Spleen (tissue), 7 donors: Measurements from ENCODE around the gene PPP2R3B.

Experiments used
- CTCF ChIP-seq, 11 experiments: fragments of 200-600 bp in 7 of 11; fragments of 450-650 bp in 4 of 11; sonication (generic) in 4 of 11; IDR thresholded peaks in 8 of 11; conservative IDR thresholded peaks in 3 of 11; 1 replicate in 7 of 11; 2 replicates in 4 of 11; pipeline versions ENCODE4 v1.4.0 to v1.8.0; 2016 to 2021; ENCODE audit warnings: antibody characterized with exemption in 11 of 11, inconsistent platforms in 4 of 11, mild to moderate bottlenecking in 1 of 11
- POLR2A ChIP-seq, 3 donors: fragments of 450-650 bp; IDR thresholded peaks; one replicate each; pipeline ENCODE4 v1.5.1; 2017; ENCODE audit warnings: antibody characterized with exemption in 3 of 3, mild to moderate bottlenecking in 1 of 3
- POLR2AphosphoS5 ChIP-seq, 3 donors: sonication (generic); formaldehyde crosslinking; IDR thresholded peaks; one replicate each; pipeline ENCODE4 v1.5.1; 2017; ENCODE audit warnings: antibody characterized with exemption in 3 of 3
- donor health status: DM: no; HTN: no; CAD: no; lungs with moderate emphysema.
- donor health status: DM: no; HTN: no; CAD: no.
- donor health status: DM: no; HTN: no; CAD: no.

DNA sequence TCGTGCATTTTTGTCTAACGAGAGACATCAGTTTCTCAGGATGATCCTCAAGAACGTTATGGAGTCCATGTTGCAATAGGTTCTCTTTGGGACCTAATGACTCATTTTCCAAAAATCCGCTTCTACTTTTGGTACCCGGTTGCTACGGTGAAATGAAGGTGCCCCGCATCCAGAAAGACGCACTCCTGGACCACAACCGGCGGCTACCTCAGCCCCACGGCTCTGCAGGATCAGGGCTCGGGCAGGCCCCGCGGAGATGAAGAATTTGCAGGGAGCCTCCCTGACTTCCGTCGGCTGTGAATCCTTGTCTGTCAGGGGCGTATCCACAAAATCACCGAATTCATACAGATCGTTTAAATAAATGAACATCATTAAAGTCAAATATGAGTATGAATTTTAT, 83.7 kb downstream of the PPP2R3B start:
- TF ChIP-seq CTCF (IDR thresholded peaks at IDR 0.05 in 8 of 11, conservative IDR thresholded peaks at IDR 0.05 in 3 of 11) = no peak
- no peak for TF ChIP-seq POLR2A (IDR thresholded peaks at IDR 0.05)
- peak in 1 of 3 donors; percentile 35 for TF ChIP-seq POLR2AphosphoS5 (IDR thresholded peaks at IDR 0.05)
